A549 (cell line): ENCODE measurements around the gene ATP9B. TPM values are rescaled to one million over a fixed set of nuclear protein-coding genes. Genes with fewer than 3 reads are reported as not detected.

ENCODE experiments used
- ATAC-seq, 2 experiments: fragments of 200-7000 bp in 1 of 2; fragments of >200 bp in 1 of 2; cut with Nextera tagmentation in 1 of 2; cut with Tn5 transposase in 1 of 2; 3 replicates each; pipeline versions ENCODE4 v1.8.0 to v1.9.1; 2018 to 2020; ENCODE audit warnings: mild to moderate bottlenecking in 1 of 2, moderate library complexity in 1 of 2
- CTCF ChIA-PET: fragments of 300-600 bp; sonication (Branson Sonifier 250); formaldehyde crosslinking; extraction: SDS; loops from one replicate; lab custom pipeline; 2021; ENCODE audit warnings: antibody characterized with exemption, inconsistent platforms; lab: Yijun Ruan, JAX
- POLR2A ChIA-PET: fragments of 350-600 bp; formaldehyde crosslinking; extraction: SDS; loops from one replicate; lab custom pipeline; 2021; ENCODE audit warnings: antibody characterized with exemption, inconsistent platforms; lab: Yijun Ruan, JAX
- DNase-seq, 2 experiments: peaks; one replicate each; pipeline versions ENCODE4 v3.0.0 to v3.0.0-alpha.2; 2011 to 2016; ENCODE audit warnings: low read depth in 1 of 2, low spot score in 1 of 2
- FAIRE-seq: peaks from 2 replicates; lab custom pipeline; 2011; peaks lifted over from hg19 to GRCh38; lab: Jason Lieb, UNC
- H3K27ac ChIP-seq, 2 experiments: fragments of >200 bp; sonication (Bioruptor Twin); formaldehyde crosslinking; 3 replicates each; pipeline ENCODE4 v1.5.1; 2016 to 2017
- H3K4me1 ChIP-seq: fragments of >200 bp; sonication (Bioruptor Twin); formaldehyde crosslinking; 3 replicates; pipeline ENCODE4 v1.6.1; 2016
- H3K4me2 ChIP-seq: fragments of >200 bp; sonication (Bioruptor Twin); formaldehyde crosslinking; 3 replicates; pipeline ENCODE4 v1.6.1; 2016
- H3K4me3 ChIP-seq: fragments of >200 bp; sonication (Bioruptor Twin); formaldehyde crosslinking; 3 replicates; pipeline ENCODE4 v1.5.1; 2016
- H3K9me3 ChIP-seq: fragments of >200 bp; sonication (Bioruptor Twin); formaldehyde crosslinking; 3 replicates; pipeline ENCODE4 v1.6.1; 2016
- CBX2 ChIP-seq: fragments of 200-600 bp; sonication (generic); IDR thresholded peaks from 2 replicates; pipeline ENCODE4 v1.6.1; 2016; ENCODE audit warnings: low read depth, mild to moderate bottlenecking, borderline replicate concordance
- CBX8 ChIP-seq: fragments of 200-600 bp; sonication (generic); IDR thresholded peaks from 2 replicates; pipeline ENCODE4 v1.6.1; 2016
- CEBPB ChIP-seq, 2 experiments: fragments of >200 bp in 1 of 2; sonication (Bioruptor Twin) in 1 of 2; formaldehyde crosslinking in 1 of 2; IDR thresholded peaks; 2 replicates each; pipeline ENCODE4 v1.6.1; 2012 to 2016
- EHF ChIP-seq: fragments of 250-450 bp; sonication (Bioruptor Pico); IDR thresholded peaks from 2 replicates; pipeline ENCODE4 v1.5.0; 2020; ENCODE audit warnings: mild to moderate bottlenecking
- EP300 ChIP-seq, 2 experiments: fragments of >200 bp; sonication (Bioruptor Twin); formaldehyde crosslinking; IDR thresholded peaks; 2 replicates in 1 of 2; 3 replicates in 1 of 2; pipeline ENCODE4 v1.6.1; 2016 to 2017
- FOSL2 ChIP-seq, 2 experiments: fragments of 450-650 bp in 1 of 2; fragments of >200 bp in 1 of 2; sonication (Bioruptor Twin) in 1 of 2; formaldehyde crosslinking; IDR thresholded peaks; 2 replicates each; pipeline versions ENCODE4 v1.5.0 to v1.6.1; 2016 to 2020; ENCODE audit warnings: mild to moderate bottlenecking in 1 of 2, moderate library complexity in 1 of 2
- HOXB13 ChIP-seq: fragments of 250-450 bp; sonication (Bioruptor Pico); IDR thresholded peaks from 2 replicates; pipeline ENCODE4 v1.5.0; 2020; ENCODE audit warnings: low read depth, mild to moderate bottlenecking, moderate library complexity
- HOXB5 ChIP-seq: fragments of 250-450 bp; sonication (Bioruptor Pico); IDR thresholded peaks from 2 replicates; pipeline ENCODE4 v1.5.0; 2020; ENCODE audit warnings: mild to moderate bottlenecking, moderate library complexity
- MAFK ChIP-seq: fragments of 450-650 bp; IDR thresholded peaks from 2 replicates; pipeline ENCODE4 v1.6.1; 2014; ENCODE audit not compliant: partially characterized antibody
- MAZ ChIP-seq: fragments of 150-350 bp; IDR thresholded peaks from 2 replicates; pipeline ENCODE4 v1.6.1; 2014; ENCODE audit warnings: antibody characterized with exemption, low read depth, low read length, borderline replicate concordance
- MYC ChIP-seq: IDR thresholded peaks from 2 replicates; pipeline ENCODE4 v1.6.1; 2012; ENCODE audit warnings: mild to moderate bottlenecking, inconsistent platforms, low read length, improper control_type of control experiment, borderline replicate concordance
- POLR2AphosphoS2 ChIP-seq: conservative IDR thresholded peaks from 2 replicates; pipeline ENCODE4 v1.6.1; 2012; ENCODE audit warnings: low read length, improper control_type of control experiment, inconsistent platforms
- RCOR1 ChIP-seq: fragments of 150-350 bp; IDR thresholded peaks from 2 replicates; pipeline ENCODE4 v1.6.1; 2014; ENCODE audit warnings: antibody characterized with exemption, low read length, low read depth
- RFX5 ChIP-seq: fragments of 450-650 bp; IDR thresholded peaks from 2 replicates; pipeline ENCODE4 v1.7.1; 2014; ENCODE audit warnings: antibody characterized with exemption, mild to moderate bottlenecking, moderate library complexity
- TFCP2L1 ChIP-seq: fragments of 250-450 bp; sonication (Bioruptor Pico); IDR thresholded peaks from 2 replicates; pipeline ENCODE4 v1.5.0; 2021; ENCODE audit warnings: mild to moderate bottlenecking
- USF2 ChIP-seq: fragments of 450-650 bp; IDR thresholded peaks from 2 replicates; pipeline ENCODE4 v1.6.1; 2014; ENCODE audit warnings: antibody characterized with exemption
- ZC3H11A ChIP-seq: fragments of 450-650 bp; IDR thresholded peaks from 2 replicates; pipeline ENCODE4 v1.6.1; 2014; ENCODE audit warnings: antibody characterized with exemption, mild to moderate bottlenecking
- ZFP36 ChIP-seq: fragments of 450-650 bp; IDR thresholded peaks from 2 replicates; pipeline ENCODE4 v1.6.1; 2014; ENCODE audit warnings: borderline replicate concordance; ENCODE audit not compliant: partially characterized antibody
- ZNF302 ChIP-seq: fragments of 250-450 bp; sonication (Bioruptor Pico); IDR thresholded peaks from 2 replicates; pipeline ENCODE4 v1.9.0; 2021; ENCODE audit warnings: inconsistent platforms, mild to moderate bottlenecking, moderate library complexity
- WGBS: methylation state at CpG from one replicate; pipeline ENCODE4 v1.1.6; 2017; ENCODE audit errors: missing lambda C conversion rate; 5-methylcytosine and 5-hydroxymethylcytosine counted together
- polyA plus RNA-seq, 4 experiments: library from polyadenylated mRNA; depleted of rRNA in 3 of 4; stranded (reverse); fragments of >200 nt; fragmentation: RNase III in 1 of 4; extraction: RNeasy Plus Mini Kit Qiagen cat#74134 plus additional on column Dnase treatment in 1 of 4; gene quantifications; 2 replicates in 3 of 4; 3 replicates in 1 of 4; pipeline ENCODE4 v1.2.3, GENCODE V29; 2011 to 2017
- TF ChIP-seq, protein P1 (sequence below): fragments of 250-450 bp; sonication (Bioruptor Pico); IDR thresholded peaks from 2 replicates; pipeline ENCODE4 v1.5.0; 2021; ENCODE audit warnings: mild to moderate bottlenecking, moderate library complexity, borderline replicate concordance
- TF ChIP-seq, protein P2 (sequence below): fragments of 200-600 bp; sonication (generic); IDR thresholded peaks from 2 replicates; pipeline ENCODE4 v1.6.1; 2016; ENCODE audit warnings: antibody characterized with exemption, mild to moderate bottlenecking, moderate library complexity

Gene ATP9B
- polyA plus RNA-seq, 2 of the 4 experiments (the other 2 are of a cell fraction): 22.6 to 35.7 TPM

GRCh38 chr18:79315596-79315995 is 246.4 kb downstream of the ATP9B start (continued):
- TF ChIP-seq, protein P1, sequence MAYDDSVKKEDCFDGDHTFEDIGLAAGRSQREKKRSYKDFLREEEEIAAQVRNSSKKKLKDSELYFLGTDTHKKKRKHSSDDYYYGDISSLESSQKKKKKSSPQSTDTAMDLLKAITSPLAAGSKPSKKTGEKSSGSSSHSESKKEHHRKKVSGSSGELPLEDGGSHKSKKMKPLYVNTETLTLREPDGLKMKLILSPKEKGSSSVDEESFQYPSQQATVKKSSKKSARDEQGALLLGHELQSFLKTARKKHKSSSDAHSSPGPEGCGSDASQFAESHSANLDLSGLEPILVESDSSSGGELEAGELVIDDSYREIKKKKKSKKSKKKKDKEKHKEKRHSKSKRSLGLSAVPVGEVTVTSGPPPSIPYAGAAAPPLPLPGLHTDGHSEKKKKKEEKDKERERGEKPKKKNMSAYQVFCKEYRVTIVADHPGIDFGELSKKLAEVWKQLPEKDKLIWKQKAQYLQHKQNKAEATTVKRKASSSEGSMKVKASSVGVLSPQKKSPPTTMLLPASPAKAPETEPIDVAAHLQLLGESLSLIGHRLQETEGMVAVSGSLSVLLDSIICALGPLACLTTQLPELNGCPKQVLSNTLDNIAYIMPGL (CRISPR knock-in tag): no peak
- TF ChIP-seq EHF (CRISPR knock-in tag): no peak
- TF ChIP-seq CEBPB (IDR thresholded peaks at IDR 0.05): no peak
- no peak for TF ChIP-seq FOSL2 (IDR thresholded peaks at IDR 0.05)
- no peak for TF ChIP-seq FOSL2 (CRISPR knock-in tag; IDR thresholded peaks at IDR 0.05)
- TF ChIP-seq RCOR1: no peak
- no peak for TF ChIP-seq ZC3H11A
- TF ChIP-seq USF2: no peak
- TF ChIP-seq MAZ: no peak
- TF ChIP-seq CBX8: no peak

- ChIA-PET CTCF (no interaction called here), POLR2A (no interaction called here)
- no peaks in the 10 kb centered on the region for H3K9me3 ChIP-seq
- no peak overlapping the region for H3K4me3 ChIP-seq
- no peak overlapping the region for H3K27ac ChIP-seq
- H3K4me2 ChIP-seq: no peak overlapping the region
- ATAC-seq (no peak), FAIRE-seq (no peak)
- 74% methylated on average over 2 of the region's 2 CpGs for WGBS
- no peaks in the 10 kb centered on the region for H3K4me1 ChIP-seq
- TF ChIP-seq ZFP36: no peak
- TF ChIP-seq EP300 (IDR thresholded peaks at IDR 0.05): no peak
- no peak for TF ChIP-seq TFCP2L1 (CRISPR knock-in tag)
- no peak for TF ChIP-seq HOXB5 (CRISPR knock-in tag)
- no peak for TF ChIP-seq CBX2
- TF ChIP-seq ZNF302 (CRISPR knock-in tag): no peak
- TF ChIP-seq HOXB13 (CRISPR knock-in tag): no peak
- TF ChIP-seq, protein P2, sequence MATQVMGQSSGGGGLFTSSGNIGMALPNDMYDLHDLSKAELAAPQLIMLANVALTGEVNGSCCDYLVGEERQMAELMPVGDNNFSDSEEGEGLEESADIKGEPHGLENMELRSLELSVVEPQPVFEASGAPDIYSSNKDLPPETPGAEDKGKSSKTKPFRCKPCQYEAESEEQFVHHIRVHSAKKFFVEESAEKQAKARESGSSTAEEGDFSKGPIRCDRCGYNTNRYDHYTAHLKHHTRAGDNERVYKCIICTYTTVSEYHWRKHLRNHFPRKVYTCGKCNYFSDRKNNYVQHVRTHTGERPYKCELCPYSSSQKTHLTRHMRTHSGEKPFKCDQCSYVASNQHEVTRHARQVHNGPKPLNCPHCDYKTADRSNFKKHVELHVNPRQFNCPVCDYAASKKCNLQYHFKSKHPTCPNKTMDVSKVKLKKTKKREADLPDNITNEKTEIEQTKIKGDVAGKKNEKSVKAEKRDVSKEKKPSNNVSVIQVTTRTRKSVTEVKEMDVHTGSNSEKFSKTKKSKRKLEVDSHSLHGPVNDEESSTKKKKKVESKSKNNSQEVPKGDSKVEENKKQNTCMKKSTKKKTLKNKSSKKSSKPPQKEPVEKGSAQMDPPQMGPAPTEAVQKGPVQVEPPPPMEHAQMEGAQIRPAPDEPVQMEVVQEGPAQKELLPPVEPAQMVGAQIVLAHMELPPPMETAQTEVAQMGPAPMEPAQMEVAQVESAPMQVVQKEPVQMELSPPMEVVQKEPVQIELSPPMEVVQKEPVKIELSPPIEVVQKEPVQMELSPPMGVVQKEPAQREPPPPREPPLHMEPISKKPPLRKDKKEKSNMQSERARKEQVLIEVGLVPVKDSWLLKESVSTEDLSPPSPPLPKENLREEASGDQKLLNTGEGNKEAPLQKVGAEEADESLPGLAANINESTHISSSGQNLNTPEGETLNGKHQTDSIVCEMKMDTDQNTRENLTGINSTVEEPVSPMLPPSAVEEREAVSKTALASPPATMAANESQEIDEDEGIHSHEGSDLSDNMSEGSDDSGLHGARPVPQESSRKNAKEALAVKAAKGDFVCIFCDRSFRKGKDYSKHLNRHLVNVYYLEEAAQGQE: no peak
- TF ChIP-seq MYC: no peak
- no peak for TF ChIP-seq RFX5
- TF ChIP-seq EHF (CRISPR knock-in tag): no peak
- no peak for TF ChIP-seq MAFK
- no peak for TF ChIP-seq POLR2AphosphoS2
- TF ChIP-seq, all 56 proteins: peak for 0
- DNase-seq: no peak
Observed at GRCh38 chr18:79317703-79318102, 248.5 kb downstream of the ATP9B start.
